IgD-negative memory B cell (primary cell): ENCODE data around the gene PRAME. TPM values are rescaled to one million over a fixed set of nuclear protein-coding genes. Genes with fewer than 3 reads are reported as not detected.
"Not testable (repeated sequence)": the region's sequence is repeated elsewhere in the genome, so short reads cannot be mapped to it uniquely, and the experiment has no call there.

Experiments
- H3K27ac Mint-ChIP-seq, 3 donors: one replicate each; pipeline ENCODE4 v1.8.0; 2020 to 2022; ENCODE audit warnings: mild to moderate bottlenecking in 3 of 3, mixed read lengths in 3 of 3, moderate library complexity in 1 of 3
- H3K27me3 Mint-ChIP-seq: one replicate; pipeline ENCODE4 v1.8.0; 2021; ENCODE audit warnings: mixed read lengths
- H3K36me3 Mint-ChIP-seq: one replicate; pipeline ENCODE4 v1.8.0; 2020; ENCODE audit warnings: mild to moderate bottlenecking, mixed read lengths
- H3K4me1 Mint-ChIP-seq, 3 donors: one replicate each; pipeline ENCODE4 v1.8.0; 2020 to 2022; ENCODE audit warnings: mixed read lengths in 3 of 3, mild to moderate bottlenecking in 1 of 3
- H3K4me3 Mint-ChIP-seq, 4 donors: one replicate each; pipeline ENCODE4 v1.8.0; 2020 to 2022; ENCODE audit warnings: mild to moderate bottlenecking in 4 of 4, mixed read lengths in 4 of 4, moderate library complexity in 3 of 4
- H3K9me3 Mint-ChIP-seq, 3 donors: one replicate each; pipeline ENCODE4 v1.8.0; 2020 to 2021; ENCODE audit warnings: mixed read lengths in 3 of 3, mild to moderate bottlenecking in 1 of 3
- polyA plus RNA-seq: library from polyadenylated mRNA; unstranded; fragments of 300-500 nt; fragmentation: Illumina TruSeq; gene quantifications from one replicate; pipeline ENCODE4 v1.2.3, GENCODE V29; 2021

Gene PRAME
- polyA plus RNA-seq, 1 donor from 2014 or later = not detected

DNA sequence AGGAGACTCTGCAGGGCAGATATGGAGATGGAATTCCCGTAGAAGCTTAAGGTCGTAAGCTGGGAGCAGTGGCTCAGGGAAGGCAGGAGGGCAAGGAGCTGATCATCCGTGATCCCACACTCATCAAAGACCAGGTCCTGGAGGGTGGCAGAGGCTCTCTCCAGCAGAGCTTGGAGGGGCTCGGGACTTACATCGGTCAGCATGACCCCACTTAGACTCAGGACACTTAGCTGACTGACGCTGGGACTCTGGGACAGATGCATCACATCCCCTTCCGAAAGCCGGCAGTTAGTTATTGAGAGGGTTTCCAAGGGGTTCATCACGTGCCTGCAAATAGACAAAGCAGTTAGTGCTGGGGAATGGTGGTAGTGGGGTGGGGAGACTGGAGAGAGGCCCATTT is 10.7 kb downstream of the PRAME start:
- H3K36me3 Mint-ChIP-seq = no peaks in the 10 kb centered on the region
- no peak overlapping the region for H3K4me3 Mint-ChIP-seq
- no peaks in the 10 kb centered on the region for H3K27me3 Mint-ChIP-seq
- no peak overlapping the region for H3K27ac Mint-ChIP-seq
- no peaks in the 10 kb centered on the region for H3K9me3 Mint-ChIP-seq
- H3K4me1 Mint-ChIP-seq = peaks cover 0 to 7% (median 2%) of the 10 kb centered on the region in 3 donors

- H3K27me3 Mint-ChIP-seq = peaks cover under 1% of the 10 kb centered on the region
- H3K4me3 Mint-ChIP-seq = no peak overlapping the region
- H3K4me1 Mint-ChIP-seq = peaks cover 0 to 7% (median 2%) of the 10 kb centered on the region in 3 donors
- no peaks in the 10 kb centered on the region for H3K36me3 Mint-ChIP-seq
- H3K9me3 Mint-ChIP-seq = no peaks in the 10 kb centered on the region
- H3K27ac Mint-ChIP-seq = peak overlapping the region in 1 of 3 donors; percentile 54
Observed at GRCh38 chr22:22547692-22548300, 11.3 kb downstream of the PRAME start.

GRCh38 chr22:22547226-22547625 is 11.8 kb downstream of the PRAME start:
- no peaks in the 10 kb centered on the region for H3K36me3 Mint-ChIP-seq
- peak overlapping the region in 1 of 3 donors; percentile 54 for H3K27ac Mint-ChIP-seq
- no peak overlapping the region for H3K4me3 Mint-ChIP-seq
- no peaks in the 10 kb centered on the region for H3K9me3 Mint-ChIP-seq
- H3K4me1 Mint-ChIP-seq = peaks cover 0 to 7% (median 2%) of the 10 kb centered on the region in 3 donors
- H3K27me3 Mint-ChIP-seq = peaks cover 2% of the 10 kb centered on the region

DNA sequence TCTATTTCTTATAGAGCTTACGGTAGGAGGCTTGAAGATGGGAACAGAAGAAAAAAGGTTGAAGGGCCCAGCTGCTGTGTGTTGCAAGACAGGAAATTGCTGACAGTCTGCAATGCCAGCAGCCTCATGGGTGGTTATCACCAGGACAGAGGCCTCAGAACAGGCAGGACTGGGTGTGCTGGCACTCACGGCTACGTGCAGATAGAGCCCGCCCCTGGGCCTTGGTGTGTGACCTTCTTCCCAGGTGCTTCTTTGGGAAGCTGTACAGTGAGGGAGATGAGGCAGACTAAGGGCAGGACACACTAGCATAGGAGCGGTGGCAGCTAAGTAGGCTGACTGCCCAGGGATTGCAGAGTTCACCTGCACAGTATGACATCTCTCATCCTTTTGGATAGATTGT is 12.6 kb downstream of the PRAME start:
- Mint-ChIP-seq H3K27me3 (peaks cover 2% of the 10 kb centered on the region), H3K4me1 (peaks cover 0 to 7% (median 2%) of the 10 kb centered on the region in 3 donors)

GRCh38 chr22:22545084-22545483 is 14.0 kb downstream of the PRAME start:
- Mint-ChIP-seq H3K36me3 (no peaks in the 10 kb centered on the region), H3K4me1 (peaks cover 0 to 7% (median 2%) of the 10 kb centered on the region in 3 donors)

More for the DNA sequence above, 12.6 kb downstream of the PRAME start:
- Mint-ChIP-seq H3K9me3 (no peaks in the 10 kb centered on the region), H3K4me3 (no peak overlapping the region), H3K27ac (no peak overlapping the region), H3K36me3 (no peaks in the 10 kb centered on the region)

GRCh38 chr22:22538226-22538989 is 20.7 kb downstream of the PRAME start:
- Mint-ChIP-seq H3K4me1 (peaks cover 0 to 1% (median 0%) of the 10 kb centered on the region in 3 donors), H3K27me3 (peaks cover 3% of the 10 kb centered on the region), H3K36me3 (no peaks in the 10 kb centered on the region), H3K27ac (peak overlapping the region in 1 of 3 donors; percentile 59), H3K4me3 (no peak overlapping the region), H3K9me3 (peaks cover 0 to 4% (median 1%) of the 10 kb centered on the region in 3 donors)

More at GRCh38 chr22:22545084-22545483, 14.0 kb downstream of the PRAME start:
- Mint-ChIP-seq H3K4me3 (no peak overlapping the region), H3K9me3 (peaks cover 0 to 3% (median 0%) of the 10 kb centered on the region in 3 donors), H3K27me3 (peaks cover 2% of the 10 kb centered on the region), H3K27ac (no peak overlapping the region)

GRCh38 chr22:22536916-22537315 is 22.1 kb downstream of the PRAME start:
- Mint-ChIP-seq H3K27me3 (peaks cover 1% of the 10 kb centered on the region), H3K36me3 (no peaks in the 10 kb centered on the region), H3K27ac (no peak overlapping the region), H3K4me3 (no peak overlapping the region), H3K4me1 (peaks cover 0 to 1% (median 0%) of the 10 kb centered on the region in 3 donors), H3K9me3 (peaks cover 0 to 4% (median 1%) of the 10 kb centered on the region in 3 donors)

GRCh38 chr22:22536515-22536914 is 22.6 kb downstream of the PRAME start:
- Mint-ChIP-seq H3K4me3 (no peak overlapping the region), H3K27ac (no peak overlapping the region), H3K9me3 (peaks cover 0 to 4% (median 1%) of the 10 kb centered on the region in 3 donors), H3K4me1 (peaks cover 0 to 1% (median 0%) of the 10 kb centered on the region in 3 donors), H3K36me3 (no peaks in the 10 kb centered on the region), H3K27me3 (peaks cover 1% of the 10 kb centered on the region)

GRCh38 chr22:22535662-22536061 is 23.4 kb downstream of the PRAME start:
- Mint-ChIP-seq H3K36me3 (no peaks in the 10 kb centered on the region), H3K27me3 (peaks cover 1% of the 10 kb centered on the region), H3K27ac (no peak overlapping the region), H3K4me3 (no peak overlapping the region), H3K4me1 (peaks cover 0 to 1% (median 0%) of the 10 kb centered on the region in 3 donors), H3K9me3 (peaks cover 0 to 4% (median 1%) of the 10 kb centered on the region in 3 donors)

- H3K27ac Mint-ChIP-seq = no peak overlapping the region
Observed at GRCh38 chr22:22534604-22535415, 24.3 kb downstream of the PRAME start.

DNA sequence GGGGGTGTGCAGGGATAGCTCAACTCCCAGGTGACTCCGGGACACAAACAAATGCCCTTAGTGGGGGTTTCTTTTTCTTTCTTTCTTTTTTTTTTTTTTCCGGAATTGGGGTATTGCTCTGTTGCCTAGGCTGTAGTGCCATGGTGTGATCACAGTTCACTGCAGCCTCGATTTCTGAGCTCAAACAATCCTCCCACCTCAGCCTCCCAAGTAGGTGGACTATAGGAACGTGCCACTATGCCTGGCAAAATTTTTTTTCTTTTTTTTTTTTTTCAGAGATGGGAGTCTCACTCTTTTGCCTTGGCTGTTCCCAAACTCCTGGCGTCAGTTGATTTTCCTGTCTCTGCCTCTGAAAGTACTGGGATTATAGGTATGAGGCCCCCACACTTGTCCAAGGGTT is 25.2 kb downstream of the PRAME start:
- Mint-ChIP-seq H3K36me3 (no peaks in the 10 kb centered on the region), H3K9me3 (peaks cover 0 to 1% (median 0%) of the 10 kb centered on the region in 3 donors), H3K4me3 (no peak overlapping the region), H3K4me1 (peaks cover 0 to 4% (median 0%) of the 10 kb centered on the region in 3 donors), H3K27ac (no peak overlapping the region), H3K27me3 (peaks cover 1% of the 10 kb centered on the region)

More at GRCh38 chr22:22534604-22535415, 24.3 kb downstream of the PRAME start:
- H3K4me1 Mint-ChIP-seq = peaks cover 0 to 1% (median 0%) of the 10 kb centered on the region in 3 donors
- no peak overlapping the region for H3K4me3 Mint-ChIP-seq
- H3K27me3 Mint-ChIP-seq = peaks cover 1% of the 10 kb centered on the region
- no peaks in the 10 kb centered on the region for H3K36me3 Mint-ChIP-seq
- peaks cover 0 to 1% (median 0%) of the 10 kb centered on the region in 3 donors for H3K9me3 Mint-ChIP-seq

DNA sequence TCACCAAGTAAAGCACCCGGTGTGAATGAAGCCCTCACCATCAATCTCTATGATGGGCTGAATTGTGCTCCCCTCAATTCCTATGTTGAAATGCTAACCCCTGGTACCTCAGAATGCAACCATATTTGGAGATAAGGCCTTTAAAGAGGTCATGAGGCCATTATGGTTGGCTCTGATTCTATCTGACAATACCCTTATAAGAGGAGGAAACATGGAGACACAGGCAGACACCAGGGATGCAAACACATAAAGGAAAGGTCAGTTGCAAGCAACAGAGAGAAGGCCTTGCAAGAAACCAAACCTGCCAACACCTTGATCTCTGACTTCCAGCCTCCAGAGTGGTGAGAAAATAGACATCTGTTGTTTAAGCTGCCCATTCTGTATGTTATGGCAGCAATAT is 25.6 kb downstream of the PRAME start:
- H3K36me3 Mint-ChIP-seq = no peaks in the 10 kb centered on the region
- no peak overlapping the region for H3K27ac Mint-ChIP-seq
- H3K27me3 Mint-ChIP-seq = peaks cover 1% of the 10 kb centered on the region
- peaks cover 0 to 1% (median 0%) of the 10 kb centered on the region in 3 donors for H3K9me3 Mint-ChIP-seq
- peaks cover 0 to 4% (median 0%) of the 10 kb centered on the region in 3 donors for H3K4me1 Mint-ChIP-seq
- no peak overlapping the region for H3K4me3 Mint-ChIP-seq

GRCh38 chr22:22532547-22533071 is 26.5 kb downstream of the PRAME start:
- H3K27ac Mint-ChIP-seq = not testable (repeated sequence)

GRCh38 chr22:22531770-22532546 is 27.1 kb downstream of the PRAME start:
- Mint-ChIP-seq H3K36me3 (no peaks in the 10 kb centered on the region), H3K27me3 (peaks cover 1% of the 10 kb centered on the region)

More at GRCh38 chr22:22532547-22533071, 26.5 kb downstream of the PRAME start:
- H3K27me3 Mint-ChIP-seq, H3K4me1 Mint-ChIP-seq, H3K9me3 Mint-ChIP-seq, H3K4me3 Mint-ChIP-seq, H3K36me3 Mint-ChIP-seq: not testable (repeated sequence)

More at GRCh38 chr22:22531770-22532546, 27.1 kb downstream of the PRAME start:
- Mint-ChIP-seq H3K27ac (no peak overlapping the region), H3K4me3 (no peak overlapping the region), H3K9me3 (peaks cover 0 to 1% (median 0%) of the 10 kb centered on the region in 3 donors), H3K4me1 (peaks cover 0 to 4% (median 0%) of the 10 kb centered on the region in 3 donors)
